Adipose tissue (tissue), 3 donors: ENCODE measurements around the gene AKNAD1. TPM values are rescaled to one million over a fixed set of nuclear protein-coding genes. Genes with fewer than 3 reads are reported as not detected.
"Not testable (repeated sequence)": the region's sequence is repeated elsewhere in the genome, so short reads cannot be mapped to it uniquely, and the experiment has no call there.

Experiments used
- H3K27ac ChIP-seq: one replicate; pipeline ENCODE4 v1.5.1; 2013; ENCODE audit warnings: low read depth, low read length
- WGBS, 3 donors: extraction: QIAGEN DNeasy Blood & Tissue Kit; methylation state at CpG; one replicate each; pipeline ENCODE4 v1.1.7; 2013; 5-methylcytosine and 5-hydroxymethylcytosine counted together
- polyA plus RNA-seq, 3 donors: library from polyadenylated mRNA; stranded (reverse); fragments of 200-250 nt; gene quantifications; one replicate each; pipeline ENCODE4 v1.2.3, GENCODE V29; 2013
- donor health status: healthy with polysubstance abuse.
- donor health status: Bipolar disorder and iron deficiency.
- donor health status: healthy.

AKNAD1 gene
- polyA plus RNA-seq = under 1 TPM in 2 of 3 donors, not detected in 1; 0.22 to 0.67 TPM

- no peak within 1 kb of the TSS for H3K27ac ChIP-seq
- WGBS, 3 donors = 50 to 83% (median 65%) methylated on average over 1 of the region's 1 CpG
These were observed at the start of gene AKNAD1 for GRCh38 chr1:108856994-108857393. AKNAD1 (minus strand) TSS chr1:108857094; CDS start chr1:108852664, 4,430 bp downstream.

- WGBS, 3 donors = 96 to 97% (median 97%) methylated on average over 3 of the region's 3 CpGs
- H3K27ac ChIP-seq = no peak overlapping the region
These were observed 44.2 kb upstream of the AKNAD1 start for GRCh38 chr1:108901106-108901505.

- no peak overlapping the region for H3K27ac ChIP-seq
- 62 to 67% (median 64%) methylated on average over 8 of the region's 8 CpGs for WGBS, 3 donors
These were observed 41.2 kb upstream of the AKNAD1 start for GRCh38 chr1:108897865-108898720.

DNA sequence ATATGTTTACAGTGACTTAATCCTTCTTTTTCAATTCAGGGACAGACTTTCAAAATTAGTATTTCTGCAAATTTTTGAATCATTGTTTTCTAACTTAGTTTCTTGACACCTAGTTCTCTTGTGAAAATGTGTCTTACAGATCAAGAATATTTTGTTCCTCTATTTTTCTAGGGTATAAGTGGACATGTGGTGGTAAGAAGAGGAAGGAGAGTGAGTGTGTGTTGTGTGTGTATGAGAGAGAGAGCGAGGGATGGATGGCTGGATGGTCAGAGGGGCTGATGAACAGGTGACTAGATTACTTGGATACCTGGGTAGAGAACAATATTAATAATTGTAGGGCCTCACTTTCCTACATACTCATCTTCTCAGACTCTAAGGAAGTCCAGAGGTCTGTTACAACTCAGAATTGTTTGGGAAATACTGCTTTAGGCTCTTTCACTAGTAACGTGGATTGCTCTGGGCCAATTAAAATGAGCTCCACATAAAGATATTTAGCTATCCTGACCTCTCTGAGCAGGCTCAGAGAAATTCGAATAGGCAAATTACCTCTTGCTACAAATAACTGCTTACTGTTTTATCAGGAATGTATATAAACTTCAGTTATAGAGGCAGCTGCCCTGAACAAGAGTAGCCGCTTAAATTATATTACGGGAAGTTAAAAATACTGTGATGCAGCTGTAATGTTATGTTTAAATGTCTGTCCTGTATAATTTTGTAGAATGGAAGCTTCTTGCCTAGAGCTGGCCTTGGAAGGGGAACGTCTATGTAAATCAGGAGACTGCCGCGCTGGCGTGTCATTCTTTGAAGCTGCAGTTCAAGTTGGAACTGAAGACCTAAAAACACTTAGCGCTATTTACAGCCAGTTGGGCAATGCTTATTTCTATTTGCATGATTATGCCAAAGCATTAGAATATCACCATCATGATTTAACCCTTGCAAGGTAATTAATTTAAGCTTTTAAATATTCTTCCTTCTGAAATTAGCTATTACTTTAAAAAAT lies 39.6 kb upstream of the AKNAD1 start:
- H3K27ac ChIP-seq = no peak overlapping the region
- WGBS, 3 donors = 68 to 75% (median 69%) methylated on average over 10 of the region's 10 CpGs

DNA sequence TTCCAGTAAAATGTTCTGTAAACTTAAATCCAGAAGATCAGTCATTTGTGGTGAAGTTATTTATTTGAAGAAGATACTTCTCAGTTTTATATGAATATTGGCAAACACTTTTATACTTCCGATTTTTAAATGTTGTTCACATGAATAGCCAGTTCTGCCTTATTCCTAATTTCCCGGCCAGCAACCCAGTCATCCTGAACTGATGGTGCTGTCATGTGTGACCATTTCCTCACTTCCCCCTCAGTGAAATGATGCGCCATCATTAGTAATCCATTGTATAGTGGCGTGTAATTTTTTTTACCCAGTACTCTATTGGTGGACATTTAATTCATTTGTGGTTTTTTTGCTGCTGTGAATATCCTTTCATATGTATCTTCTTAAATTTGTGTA lies 36.2 kb upstream of the AKNAD1 start:
- no peak overlapping the region for H3K27ac ChIP-seq
- WGBS, 3 donors = 86 to 90% (median 88%) methylated on average over 4 of the region's 4 CpGs

DNA sequence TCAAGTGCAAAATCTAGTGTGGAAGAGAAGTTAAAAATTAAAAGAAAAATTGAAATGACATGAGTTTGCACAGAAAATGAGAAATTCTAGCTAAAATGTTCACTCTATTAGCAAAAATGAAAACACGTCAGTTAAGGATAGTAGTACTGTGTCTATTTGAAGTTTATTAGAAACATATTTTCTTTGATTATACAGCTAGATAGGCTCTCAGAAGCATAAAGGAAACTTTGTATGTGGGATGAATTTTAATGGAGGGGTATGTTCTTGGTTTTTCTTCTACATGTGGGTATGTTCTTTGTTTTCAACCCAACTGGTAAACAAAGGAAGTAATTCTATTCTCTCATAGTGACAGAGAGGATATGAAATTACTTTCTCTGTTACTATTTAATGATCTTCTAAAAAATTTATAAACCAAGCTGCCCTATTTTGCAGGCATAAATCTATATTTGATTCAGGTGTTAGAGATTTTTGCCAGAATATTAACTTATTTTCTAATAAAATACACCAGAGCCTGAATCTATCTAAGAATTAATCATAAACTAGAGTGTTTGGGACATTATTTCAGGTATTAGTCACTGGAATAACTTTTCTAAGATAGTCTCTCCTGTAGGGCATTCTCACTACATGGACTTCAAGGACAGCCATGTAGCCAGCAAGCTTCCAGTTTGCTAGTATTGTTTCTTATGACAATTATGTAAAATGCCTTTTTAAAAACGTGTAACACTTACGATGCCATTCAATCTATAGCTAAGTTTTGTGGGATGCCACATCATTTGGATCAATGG lies 35.7 kb upstream of the AKNAD1 start:
- WGBS, 3 donors = 69 to 90% (median 90%) methylated on average over 3 of the region's 3 CpGs
- H3K27ac ChIP-seq = no peak overlapping the region

DNA sequence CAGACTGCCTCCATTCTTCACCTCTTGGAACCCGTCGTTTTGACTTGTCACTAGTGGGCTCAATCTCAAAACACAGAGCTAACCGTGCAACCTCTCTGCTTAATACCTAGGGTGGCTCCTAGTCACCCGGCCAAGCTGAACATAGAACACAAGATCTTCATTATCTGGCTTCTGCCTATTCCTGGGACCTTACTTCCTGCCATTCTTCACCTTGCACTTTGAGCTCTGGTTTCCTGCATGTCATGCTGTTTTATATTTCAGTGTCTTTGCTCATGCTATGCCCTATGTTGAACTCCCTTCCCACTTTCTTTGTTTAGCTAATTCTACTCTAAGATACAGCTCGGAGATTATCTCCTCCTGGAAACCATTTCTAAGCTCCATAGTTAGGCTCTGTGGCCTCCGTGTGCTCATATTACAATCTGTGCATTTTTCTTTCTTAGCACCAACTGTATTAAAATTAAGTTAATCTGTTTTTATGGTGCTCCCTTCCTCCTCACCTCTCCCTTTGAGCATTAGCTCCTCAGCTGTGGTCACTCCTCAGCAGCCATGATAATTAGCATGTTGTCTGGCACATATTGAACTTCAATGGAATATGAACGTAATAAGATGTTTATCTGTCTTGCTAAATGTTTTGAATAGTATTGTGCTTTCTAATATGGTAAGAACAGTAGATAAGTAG lies 33.0 kb upstream of the AKNAD1 start:
- no peak overlapping the region for H3K27ac ChIP-seq
- WGBS, 3 donors = 76 to 84% (median 80%) methylated on average over 7 of the region's 7 CpGs

DNA sequence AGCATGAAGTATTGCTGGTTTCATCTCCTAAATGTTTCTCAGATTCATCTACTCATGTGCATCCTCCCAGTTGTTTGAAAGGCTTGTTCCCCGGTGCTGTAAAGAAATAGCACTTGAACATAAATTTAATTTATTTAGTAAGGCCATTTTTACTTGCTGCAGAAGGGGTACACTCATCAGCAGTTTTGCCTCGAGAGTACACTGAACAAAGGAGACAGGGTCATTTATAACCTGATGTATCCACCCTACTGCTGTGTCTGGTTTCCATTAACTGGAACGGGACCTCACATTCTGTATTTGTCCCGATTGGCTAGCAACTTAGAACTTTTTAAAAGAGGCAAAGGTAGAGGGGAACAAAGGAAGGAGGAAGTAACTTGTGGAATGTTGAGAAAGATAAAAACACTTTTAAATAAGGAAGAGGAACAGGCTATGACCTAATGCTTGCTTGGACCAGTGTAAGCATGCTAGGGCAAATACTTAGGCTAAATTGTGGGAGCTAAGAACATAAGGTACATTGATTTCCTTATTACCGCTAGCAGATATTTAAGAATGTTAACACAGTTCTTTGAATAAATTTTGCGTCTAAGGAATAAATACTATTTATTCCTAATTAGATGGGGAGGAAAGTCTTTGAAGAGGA lies 32.2 kb upstream of the AKNAD1 start:
- 40 to 72% (median 46%) methylated on average over 6 of the region's 6 CpGs for WGBS, 3 donors
- H3K27ac ChIP-seq = not testable (repeated sequence)

- 96 to 100% (median 98%) methylated on average over 2 of the region's 2 CpGs for WGBS, 3 donors
- no peak overlapping the region for H3K27ac ChIP-seq
These were observed 29.4 kb upstream of the AKNAD1 start for GRCh38 chr1:108886292-108886691.

DNA sequence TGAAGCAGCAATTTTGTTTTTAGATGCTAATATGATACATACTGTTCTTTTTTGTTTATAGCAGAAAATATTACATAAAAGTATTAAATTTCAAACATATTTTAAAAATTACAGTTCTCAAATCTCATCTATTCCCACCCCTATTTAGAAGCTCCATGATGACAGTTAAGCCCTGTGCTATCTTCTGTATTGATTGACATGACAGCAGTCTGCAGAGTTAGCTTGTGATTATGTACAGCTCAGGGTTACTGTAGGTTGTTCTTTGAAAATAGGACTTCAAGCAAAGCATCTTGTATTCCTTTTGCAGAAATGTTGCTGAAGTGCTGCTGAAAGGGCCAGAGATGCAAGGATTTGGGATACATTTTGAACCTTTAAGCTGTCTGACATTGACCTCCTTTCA lies 28.1 kb upstream of the AKNAD1 start:
- H3K27ac ChIP-seq = no peak overlapping the region

- 98 to 100% (median 99%) methylated on average over 2 of the region's 2 CpGs for WGBS, 3 donors
- no peak overlapping the region for H3K27ac ChIP-seq
These were observed 25.9 kb upstream of the AKNAD1 start for GRCh38 chr1:108882837-108883236.

GRCh38 chr1:108881369-108881768 lies 24.5 kb upstream of the AKNAD1 start:
- H3K27ac ChIP-seq = no peak overlapping the region
- 85 to 90% (median 89%) methylated on average over 1 of the region's 1 CpG for whole genome bisulfite sequencing, 3 donors

- 78 to 91% (median 90%) methylated on average over 3 of the region's 3 CpGs for WGBS, 3 donors
- H3K27ac ChIP-seq = no peak overlapping the region
These were observed 24.0 kb upstream of the AKNAD1 start for GRCh38 chr1:108880850-108881249.

- H3K27ac ChIP-seq = no peak overlapping the region
- 70 to 87% (median 70%) methylated on average over 3 of the region's 3 CpGs for WGBS, 3 donors
These were observed 21.8 kb upstream of the AKNAD1 start for GRCh38 chr1:108878678-108879077.

DNA sequence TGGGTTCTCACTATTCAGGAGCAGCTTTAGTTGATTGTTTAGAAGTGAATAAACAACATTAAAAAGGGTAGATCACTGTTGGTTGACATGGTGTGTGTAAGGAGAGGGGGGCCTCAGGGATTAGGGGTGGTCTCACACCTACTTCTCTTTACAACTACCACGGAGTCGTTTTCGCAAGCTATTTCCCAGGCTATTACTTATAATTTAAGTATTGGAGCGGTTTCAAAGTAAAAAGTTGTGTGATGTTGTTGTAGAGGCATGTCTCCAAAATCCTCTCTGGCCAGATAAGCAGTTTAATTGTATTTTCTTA lies 21.2 kb upstream of the AKNAD1 start:
- H3K27ac ChIP-seq = no peak overlapping the region

DNA sequence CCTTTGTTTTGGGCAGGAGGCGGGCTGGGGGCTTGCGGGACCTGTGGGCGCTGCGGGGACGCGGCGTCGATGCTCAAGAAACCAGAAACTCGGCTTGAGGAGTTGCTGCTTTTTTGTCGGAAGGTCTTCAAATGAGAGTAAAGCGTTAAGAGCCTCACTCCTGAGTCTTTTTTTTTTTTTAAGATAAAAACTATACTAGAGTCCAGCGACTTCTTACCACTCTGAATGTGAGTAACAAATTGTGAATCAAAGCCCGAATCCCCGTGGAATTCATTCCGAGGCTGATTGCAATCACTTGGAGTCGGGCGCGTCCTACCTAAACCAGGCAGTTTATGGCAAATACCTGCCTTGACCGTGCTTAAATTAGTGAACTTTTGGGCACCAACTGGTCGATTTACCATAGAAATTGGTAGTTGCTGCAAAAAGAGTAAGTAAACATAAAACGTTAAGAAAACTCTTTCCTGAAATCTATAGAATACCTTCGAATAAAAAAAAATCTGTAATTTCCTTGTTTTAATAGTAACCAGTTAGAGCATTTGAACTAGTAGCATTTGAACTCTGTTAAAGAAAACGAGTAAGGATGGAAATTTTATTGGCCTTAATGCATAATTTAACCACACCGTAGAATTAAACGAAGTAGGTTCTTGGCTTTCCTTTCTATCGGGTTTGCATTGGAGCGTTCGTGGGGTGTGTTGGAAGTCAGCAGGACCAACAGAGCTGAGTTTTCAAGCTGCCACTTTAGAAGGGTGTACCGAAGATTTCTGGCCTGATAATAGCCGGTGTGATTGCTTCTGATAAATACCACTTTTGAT lies 20.7 kb upstream of the AKNAD1 start:
- 1 to 5% (median 1%) methylated on average over 30 of the region's 30 CpGs for WGBS, 3 donors
- no peak overlapping the region for H3K27ac ChIP-seq

More for the DNA sequence above, 21.2 kb upstream of the AKNAD1 start:
- WGBS, 3 donors = 27 to 72% (median 38%) methylated on average over 4 of the region's 4 CpGs
